K562 (cell line): ENCODE data around the gene CDC45. TPM values are rescaled to one million over a fixed set of nuclear protein-coding genes. Genes with fewer than 3 reads are reported as not detected.

Source experiments
- CREB1 ChIP-seq, 2 experiments: sonication (generic) in 1 of 2; formaldehyde crosslinking in 1 of 2; IDR thresholded peaks; 2 replicates each; pipeline versions ENCODE4 v1.6.1 to v1.8.0; 2012 to 2022; ENCODE audit warnings: inconsistent platforms in 1 of 2, mild to moderate bottlenecking in 1 of 2, missing genetic modification reagents in 1 of 2, moderate library complexity in 1 of 2
- CSDE1 ChIP-seq, 2 experiments: fragments of 450-650 bp; IDR thresholded peaks; 2 replicates each; pipeline ENCODE4 v1.6.1; 2016; ENCODE audit warnings: mild to moderate bottlenecking in 1 of 2
- EP300 ChIP-seq: IDR thresholded peaks from 2 replicates; pipeline ENCODE4 v1.6.1; 2012; ENCODE audit warnings: low read length, improper control_type of control experiment
- FOSL1 ChIP-seq: fragments of 200-800 bp; sonication (Bioruptor generic); conservative IDR thresholded peaks from 2 replicates; pipeline ENCODE4 v1.6.1; 2016; ENCODE audit warnings: missing genetic modification characterization, missing compliant biosample characterization
- FOXA1 ChIP-seq: fragments of 450-650 bp; IDR thresholded peaks from 2 replicates; pipeline ENCODE4 v1.6.1; 2016; ENCODE audit warnings: mild to moderate bottlenecking, borderline replicate concordance
- MAFG ChIP-seq: fragments of 450-650 bp; conservative IDR thresholded peaks from 2 replicates; pipeline ENCODE4 v1.6.1; 2016; ENCODE audit warnings: missing genetic modification characterization, missing compliant biosample characterization
- NCOA4 ChIP-seq: fragments of 450-650 bp; IDR thresholded peaks from 2 replicates; pipeline ENCODE4 v1.6.1; 2018; ENCODE audit warnings: mild to moderate bottlenecking; ENCODE audit not compliant: partially characterized antibody
- RHOXF2B ChIP-seq: fragments of 250-450 bp; sonication (Bioruptor Pico); conservative IDR thresholded peaks from 2 replicates; pipeline ENCODE4 v1.5.1; 2021
- SRSF3 ChIP-seq: fragments of 200-400 bp; formaldehyde crosslinking; IDR thresholded peaks from 2 replicates; pipeline ENCODE4 v1.6.1; 2016; ENCODE audit warnings: mild to moderate bottlenecking, low read length, moderate library complexity; ENCODE audit not compliant: insufficient read depth
- TCF7 ChIP-seq: sonication (generic); IDR thresholded peaks from 2 replicates; pipeline ENCODE4 v1.6.1; 2016; ENCODE audit warnings: antibody characterized with exemption, borderline replicate concordance
- polyA plus RNA-seq, 8 experiments: library from polyadenylated mRNA; depleted of rRNA in 4 of 8; stranded (reverse) in 5 of 8; unstranded in 3 of 8; fragments of >200 nt; fragmentation: Nextera tagmentation in 2 of 8; fragmentation: Illumina TruSeq in 1 of 8; extraction: Ambion mirVana in 2 of 8; extraction: Trizol in 1 of 8; gene quantifications; 2 replicates each; pipeline versions ENCODE4 v1.2.1 to v1.2.3, GENCODE V29; 2011 to 2014; ENCODE audit warnings: inconsistent platforms in 1 of 8, missing spikeins in 1 of 8
- total RNA-seq, 7 experiments: library from RNA; depleted of rRNA in 6 of 7; stranded (reverse); fragments of >200 nt in 6 of 7; fragmentation: Illumina TruSeq in 2 of 7; extraction: Trizol in 2 of 7; gene quantifications; 2 replicates each; pipeline versions ENCODE4 v1.2.1 to v1.2.3, GENCODE V29; 2011 to 2021; ENCODE audit warnings: low replicate concordance in 1 of 7
- TF ChIP-seq, protein P1 (sequence below): fragments of 250-450 bp; sonication (Bioruptor Pico); IDR thresholded peaks from 2 replicates; pipeline ENCODE4 v1.4.0; 2020; ENCODE audit warnings: mild to moderate bottlenecking, moderate library complexity, borderline replicate concordance
- TF ChIP-seq, protein P2 (sequence below): sonication (generic); formaldehyde crosslinking; IDR thresholded peaks from 2 replicates; pipeline ENCODE4 v1.8.0; 2022; ENCODE audit warnings: mild to moderate bottlenecking, missing genetic modification reagents
- TF ChIP-seq, protein P3 (sequence below): fragments of 450-650 bp; formaldehyde crosslinking; IDR thresholded peaks from 2 replicates; pipeline ENCODE4 v1.4.0; 2020; ENCODE audit warnings: mild to moderate bottlenecking, moderate library complexity

CDC45 gene
- total and polyA plus RNA-seq, 9 of the 15 experiments (the other 6 are each of a cell fraction or from before 2014, with no cell fraction given): 251 to 580 (median 410) TPM

DNA sequence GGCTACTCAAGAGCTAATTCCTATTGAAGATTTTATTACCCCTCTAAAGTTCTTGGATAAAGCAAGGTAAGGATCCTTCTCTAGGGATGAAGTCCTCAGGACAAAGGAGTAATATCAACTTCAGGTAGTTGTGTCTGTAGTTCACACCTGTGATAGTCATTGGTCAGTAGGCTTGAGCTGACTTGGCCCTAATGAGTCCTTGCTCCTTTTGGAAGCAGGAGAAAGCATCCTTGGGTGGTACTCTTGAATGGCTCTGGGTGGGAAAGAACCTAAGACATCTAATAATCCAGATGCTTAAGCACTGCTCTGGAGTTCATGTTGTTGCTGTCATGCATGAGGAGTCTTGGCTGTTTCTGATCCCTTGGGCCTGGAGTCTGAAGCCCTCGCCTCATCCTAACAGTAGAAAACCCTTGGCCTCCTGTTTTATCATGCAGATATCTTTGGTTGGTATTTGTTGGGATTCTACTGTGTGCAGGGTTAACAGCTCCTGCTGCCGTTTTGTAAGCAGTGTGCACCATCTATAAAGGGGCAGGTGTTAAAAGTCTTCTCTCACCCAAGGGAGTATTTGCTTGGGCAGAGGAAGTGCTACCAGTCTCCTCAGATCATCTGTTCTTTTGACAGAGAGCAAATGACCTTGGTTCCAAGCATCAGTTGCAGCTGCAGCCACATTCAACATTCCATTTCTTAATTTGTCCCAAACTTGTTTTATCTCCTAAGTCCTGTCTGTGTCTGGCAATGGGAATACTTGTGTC lies 44.7 kb upstream of the CDC45 start (continued):
- no peak for TF ChIP-seq MAFG
- TF ChIP-seq EP300: no peak
- TF ChIP-seq CSDE1 (IDR thresholded peaks at IDR 0.05): no peak
- no peak for TF ChIP-seq FOXA1
- no peak for TF ChIP-seq SRSF3
- no peak for TF ChIP-seq FOSL1 (tag)
- TF ChIP-seq RHOXF2B (CRISPR knock-in tag): no peak
- no peak for TF ChIP-seq CREB1 (IDR thresholded peaks at IDR 0.05)
- TF ChIP-seq CREB1 (CRISPR knock-in tag; IDR thresholded peaks at IDR 0.05): no peak
- no peak for TF ChIP-seq TCF7
- no peak for TF ChIP-seq NCOA4
- TF ChIP-seq, protein P1, sequence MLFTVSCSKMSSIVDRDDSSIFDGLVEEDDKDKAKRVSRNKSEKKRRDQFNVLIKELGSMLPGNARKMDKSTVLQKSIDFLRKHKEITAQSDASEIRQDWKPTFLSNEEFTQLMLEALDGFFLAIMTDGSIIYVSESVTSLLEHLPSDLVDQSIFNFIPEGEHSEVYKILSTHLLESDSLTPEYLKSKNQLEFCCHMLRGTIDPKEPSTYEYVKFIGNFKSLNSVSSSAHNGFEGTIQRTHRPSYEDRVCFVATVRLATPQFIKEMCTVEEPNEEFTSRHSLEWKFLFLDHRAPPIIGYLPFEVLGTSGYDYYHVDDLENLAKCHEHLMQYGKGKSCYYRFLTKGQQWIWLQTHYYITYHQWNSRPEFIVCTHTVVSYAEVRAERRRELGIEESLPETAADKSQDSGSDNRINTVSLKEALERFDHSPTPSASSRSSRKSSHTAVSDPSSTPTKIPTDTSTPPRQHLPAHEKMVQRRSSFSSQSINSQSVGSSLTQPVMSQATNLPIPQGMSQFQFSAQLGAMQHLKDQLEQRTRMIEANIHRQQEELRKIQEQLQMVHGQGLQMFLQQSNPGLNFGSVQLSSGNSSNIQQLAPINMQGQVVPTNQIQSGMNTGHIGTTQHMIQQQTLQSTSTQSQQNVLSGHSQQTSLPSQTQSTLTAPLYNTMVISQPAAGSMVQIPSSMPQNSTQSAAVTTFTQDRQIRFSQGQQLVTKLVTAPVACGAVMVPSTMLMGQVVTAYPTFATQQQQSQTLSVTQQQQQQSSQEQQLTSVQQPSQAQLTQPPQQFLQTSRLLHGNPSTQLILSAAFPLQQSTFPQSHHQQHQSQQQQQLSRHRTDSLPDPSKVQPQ (CRISPR knock-in tag): no peak
- TF ChIP-seq, protein P2, sequence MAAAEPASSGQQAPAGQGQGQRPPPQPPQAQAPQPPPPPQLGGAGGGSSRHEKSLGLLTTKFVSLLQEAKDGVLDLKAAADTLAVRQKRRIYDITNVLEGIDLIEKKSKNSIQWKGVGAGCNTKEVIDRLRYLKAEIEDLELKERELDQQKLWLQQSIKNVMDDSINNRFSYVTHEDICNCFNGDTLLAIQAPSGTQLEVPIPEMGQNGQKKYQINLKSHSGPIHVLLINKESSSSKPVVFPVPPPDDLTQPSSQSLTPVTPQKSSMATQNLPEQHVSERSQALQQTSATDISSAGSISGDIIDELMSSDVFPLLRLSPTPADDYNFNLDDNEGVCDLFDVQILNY (CRISPR knock-in tag): no peak
- TF ChIP-seq, protein P3, sequence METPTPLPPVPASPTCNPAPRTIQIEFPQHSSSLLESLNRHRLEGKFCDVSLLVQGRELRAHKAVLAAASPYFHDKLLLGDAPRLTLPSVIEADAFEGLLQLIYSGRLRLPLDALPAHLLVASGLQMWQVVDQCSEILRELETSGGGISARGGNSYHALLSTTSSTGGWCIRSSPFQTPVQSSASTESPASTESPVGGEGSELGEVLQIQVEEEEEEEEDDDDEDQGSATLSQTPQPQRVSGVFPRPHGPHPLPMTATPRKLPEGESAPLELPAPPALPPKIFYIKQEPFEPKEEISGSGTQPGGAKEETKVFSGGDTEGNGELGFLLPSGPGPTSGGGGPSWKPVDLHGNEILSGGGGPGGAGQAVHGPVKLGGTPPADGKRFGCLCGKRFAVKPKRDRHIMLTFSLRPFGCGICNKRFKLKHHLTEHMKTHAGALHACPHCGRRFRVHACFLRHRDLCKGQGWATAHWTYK: no peak
- TF ChIP-seq, all 486 proteins: peak for 8
